Measurements from ENCODE around the gene ZNF621.

GRCh38 chr3:40524568-40525285 lies at the start of gene ZNF621:
- TF ChIP-seq CTCF (IDR thresholded peaks at IDR 0.05) (no peak), POLR2A (IDR thresholded peaks at IDR 0.05) (no peak)
